AG09319 (cell line): ENCODE measurements around the gene C6orf141.

Experiments used
- DNase-seq: peaks from one replicate; pipeline ENCODE4 v3.0.0-alpha.2; 2010; ENCODE audit warnings: low read depth; ENCODE audit errors: extremely low read depth
- TF ChIP-seq, protein P1 (sequence below): IDR thresholded peaks from 2 replicates; pipeline ENCODE4 v1.5.1; 2011; ENCODE audit warnings: low read depth, mild to moderate bottlenecking, inconsistent platforms, low read length, moderate library complexity

The C6orf141 gene

GRCh38 chr6:49549691-49550491, 577 bp upstream of the C6orf141 start:
- DNase-seq = no peak
- TF ChIP-seq, protein P1, sequence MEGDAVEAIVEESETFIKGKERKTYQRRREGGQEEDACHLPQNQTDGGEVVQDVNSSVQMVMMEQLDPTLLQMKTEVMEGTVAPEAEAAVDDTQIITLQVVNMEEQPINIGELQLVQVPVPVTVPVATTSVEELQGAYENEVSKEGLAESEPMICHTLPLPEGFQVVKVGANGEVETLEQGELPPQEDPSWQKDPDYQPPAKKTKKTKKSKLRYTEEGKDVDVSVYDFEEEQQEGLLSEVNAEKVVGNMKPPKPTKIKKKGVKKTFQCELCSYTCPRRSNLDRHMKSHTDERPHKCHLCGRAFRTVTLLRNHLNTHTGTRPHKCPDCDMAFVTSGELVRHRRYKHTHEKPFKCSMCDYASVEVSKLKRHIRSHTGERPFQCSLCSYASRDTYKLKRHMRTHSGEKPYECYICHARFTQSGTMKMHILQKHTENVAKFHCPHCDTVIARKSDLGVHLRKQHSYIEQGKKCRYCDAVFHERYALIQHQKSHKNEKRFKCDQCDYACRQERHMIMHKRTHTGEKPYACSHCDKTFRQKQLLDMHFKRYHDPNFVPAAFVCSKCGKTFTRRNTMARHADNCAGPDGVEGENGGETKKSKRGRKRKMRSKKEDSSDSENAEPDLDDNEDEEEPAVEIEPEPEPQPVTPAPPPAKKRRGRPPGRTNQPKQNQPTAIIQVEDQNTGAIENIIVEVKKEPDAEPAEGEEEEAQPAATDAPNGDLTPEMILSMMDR = no peak

GRCh38 chr6:49551078-49551865, 804 bp downstream of the C6orf141 start:
- DNase-seq = no peak
- TF ChIP-seq, protein P1 = no peak

GRCh38 chr6:49551866-49552129, 1.3 kb downstream of the C6orf141 start:
- TF ChIP-seq, protein P1 = no peak
- no peak for DNase-seq

- TF ChIP-seq, protein P1 = no peak
- no peak for DNase-seq
These were observed 2.1 kb downstream of the C6orf141 start for GRCh38 chr6:49552596-49552995.

GRCh38 chr6:49553384-49553783, 2.9 kb downstream of the C6orf141 start:
- TF ChIP-seq, protein P1 = no peak
- no peak for DNase-seq

- DNase-seq = no peak
- TF ChIP-seq, protein P1 = no peak
These were observed 5.5 kb downstream of the C6orf141 start for GRCh38 chr6:49555951-49556350.

GRCh38 chr6:49556429-49556837, 6.0 kb downstream of the C6orf141 start:
- DNase-seq = no peak
- TF ChIP-seq, protein P1 = no peak
